ENCODE results near the gene AKR7A3.

AKR7A3 gene

GRCh38 chr1:19240673-19241538 lies 47.7 kb downstream of the AKR7A3 start:
- H3K4me3 ChIP-seq (ENCODE audit: low read depth, low read length): no peak overlapping the region
- no peaks in the 10 kb centered on the region for H3K4me1 ChIP-seq (ENCODE audit: control insufficient read depth, insufficient read depth, low read length)
- no peak overlapping the region for H3K27ac ChIP-seq (ENCODE audit: low read depth, low read length)
- no peaks in the 10 kb centered on the region for H3K27me3 ChIP-seq (ENCODE audit: control insufficient read depth, insufficient read depth, low read length)
- no peak overlapping the region for H3K9ac ChIP-seq (ENCODE audit: low read depth, low read length)
- no peaks in the 10 kb centered on the region for H3K9me3 ChIP-seq (ENCODE audit: control insufficient read depth, insufficient read depth, low read length)
- H3K36me3 ChIP-seq (ENCODE audit: control insufficient read depth, insufficient read depth, low read length): peaks cover 85% of the 10 kb centered on the region

DNA sequence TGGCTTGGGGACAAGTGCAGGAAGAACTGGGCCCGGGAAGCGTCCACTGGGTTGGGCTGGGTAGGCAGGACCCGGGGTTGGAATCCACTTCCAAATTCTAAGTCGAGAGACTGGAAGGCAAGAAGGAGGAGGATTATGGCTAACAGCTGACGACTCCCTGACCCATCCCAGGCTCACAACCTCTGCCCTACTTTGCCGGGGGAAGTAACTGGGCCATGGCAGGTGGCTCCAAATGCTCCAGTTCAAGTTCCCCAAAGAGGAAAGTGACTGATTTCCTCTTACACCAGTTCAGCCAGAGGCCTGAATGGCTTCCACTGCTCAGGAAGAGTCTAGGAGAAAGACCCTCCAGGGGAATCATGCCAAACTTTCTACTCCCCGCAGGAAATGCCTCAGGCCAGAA lies 48.7 kb downstream of the AKR7A3 start:
- H3K27ac ChIP-seq (ENCODE audit: low read depth, low read length): no peak overlapping the region
- no peaks in the 10 kb centered on the region for H3K9me3 ChIP-seq (ENCODE audit: control insufficient read depth, insufficient read depth, low read length)
- no peaks in the 10 kb centered on the region for H3K27me3 ChIP-seq (ENCODE audit: control insufficient read depth, insufficient read depth, low read length)
- no peak overlapping the region for H3K9ac ChIP-seq (ENCODE audit: low read depth, low read length)
- no peak overlapping the region for H3K4me3 ChIP-seq (ENCODE audit: low read depth, low read length)
- peaks cover 91% of the 10 kb centered on the region for H3K36me3 ChIP-seq (ENCODE audit: control insufficient read depth, insufficient read depth, low read length)
- H3K4me1 ChIP-seq (ENCODE audit: control insufficient read depth, insufficient read depth, low read length): no peaks in the 10 kb centered on the region

- H3K27ac ChIP-seq (ENCODE audit: low read depth, low read length): no peak overlapping the region
- H3K36me3 ChIP-seq (ENCODE audit: control insufficient read depth, insufficient read depth, low read length): peaks cover 89% of the 10 kb centered on the region
Measured at GRCh38 chr1:19234224-19234623, 54.3 kb downstream of the AKR7A3 start.

More at GRCh38 chr1:19234224-19234623, 54.3 kb downstream of the AKR7A3 start:
- Histone ChIP-seq H3K27me3 (ENCODE audit: control insufficient read depth, insufficient read depth, low read length) (no peaks in the 10 kb centered on the region), H3K9ac (ENCODE audit: low read depth, low read length) (no peak overlapping the region), H3K9me3 (ENCODE audit: control insufficient read depth, insufficient read depth, low read length) (no peaks in the 10 kb centered on the region), H3K4me3 (ENCODE audit: low read depth, low read length) (no peak overlapping the region), H3K4me1 (ENCODE audit: control insufficient read depth, insufficient read depth, low read length) (no peaks in the 10 kb centered on the region)
